IMR-90 (cell line): Measurements from ENCODE around the gene C5AR1. TPM values are rescaled to one million over a fixed set of nuclear protein-coding genes. Genes with fewer than 3 reads are reported as not detected.

Source experiments
- ATAC-seq: fragments of 200-7000 bp; cut with Tn5 transposase; 2 replicates; pipeline ENCODE4 v1.9.1; 2020; ENCODE audit warnings: low read depth, mild to moderate bottlenecking, moderate library complexity
- BruUV-seq: library from RNA; stranded (reverse); fragments of 400-500 nt; replicated peaks from 2 replicates; lab custom pipeline; 2021; lab: Mats Ljungman, UMichigan
- CTCF ChIA-PET: fragments of 300-600 bp; formaldehyde crosslinking; extraction: SDS; loops from one replicate; lab custom pipeline; 2021; ENCODE audit warnings: antibody characterized with exemption; lab: Yijun Ruan, JAX
- POLR2A ChIA-PET: fragments of 300-600 bp; sonication (Branson Sonifier 250); formaldehyde crosslinking; loops from one replicate; lab custom pipeline; 2022; ENCODE audit warnings: antibody characterized with exemption; ENCODE audit not compliant: unreplicated experiment; lab: Charles Lee
- DNase-seq: peaks from one replicate; pipeline ENCODE4 v3.0.0; 2013
- H2AFZ ChIP-seq: replicated peaks from 2 replicates; pipeline ENCODE3; 2013; ENCODE audit warnings: low read length, mild to moderate bottlenecking; ENCODE audit not compliant: poor library complexity
- H2AK5ac ChIP-seq: 2 replicates; pipeline ENCODE4 v1.6.1; 2013; ENCODE audit warnings: low read depth, low read length, inconsistent platforms
- H2AK9ac ChIP-seq: replicated peaks from 2 replicates; pipeline ENCODE3; 2013; ENCODE audit warnings: mild to moderate bottlenecking, low read depth, low read length, moderate library complexity; ENCODE audit not compliant: poor library complexity
- H2BK120ac ChIP-seq: 2 replicates; pipeline ENCODE4 v1.6.1; 2013; ENCODE audit warnings: low read depth, low read length, inconsistent platforms
- H2BK15ac ChIP-seq: 3 replicates; pipeline ENCODE4 v1.6.1; 2013; ENCODE audit warnings: low read depth, low read length, inconsistent platforms
- H2BK20ac ChIP-seq: 2 replicates; pipeline ENCODE4 v1.6.1; 2013; ENCODE audit warnings: low read depth, mild to moderate bottlenecking, inconsistent platforms, low read length, moderate library complexity
- H2BK5ac ChIP-seq: 2 replicates; pipeline ENCODE4 v1.6.1; 2013; ENCODE audit warnings: mild to moderate bottlenecking, low read depth, low read length, inconsistent platforms; ENCODE audit not compliant: poor library complexity, severe bottlenecking
- H3K14ac ChIP-seq: replicated peaks from 2 replicates; pipeline ENCODE4 v1.6.1; 2013; ENCODE audit warnings: low read depth, low read length, inconsistent platforms
- H3K18ac ChIP-seq: 2 replicates; pipeline ENCODE4 v1.6.1; 2013; ENCODE audit warnings: low read depth, low read length, control low read depth
- H3K23ac ChIP-seq: 2 replicates; pipeline ENCODE4 v1.6.1; 2013; ENCODE audit warnings: low read depth, low read length, inconsistent platforms
- H3K27ac ChIP-seq: 2 replicates; pipeline ENCODE4 v1.5.1; 2013; ENCODE audit warnings: mild to moderate bottlenecking, control low read depth, low read length; ENCODE audit not compliant: insufficient read depth
- H3K27me3 ChIP-seq: 2 replicates; pipeline ENCODE4 v1.6.1; 2013; ENCODE audit warnings: low read length; ENCODE audit not compliant: control insufficient read depth, insufficient read depth
- H3K36me3 ChIP-seq: 2 replicates; pipeline ENCODE4 v1.6.1; 2013; ENCODE audit warnings: low read length, mixed read lengths; ENCODE audit not compliant: control insufficient read depth, insufficient read depth
- H3K4ac ChIP-seq: 2 replicates; pipeline ENCODE4 v1.6.1; 2013; ENCODE audit warnings: low read depth, low read length, inconsistent platforms
- H3K4me1 ChIP-seq: 2 replicates; pipeline ENCODE4 v1.6.1; 2013; ENCODE audit warnings: low read length, mixed read lengths; ENCODE audit not compliant: control insufficient read depth, insufficient read depth
- H3K4me2 ChIP-seq: 2 replicates; pipeline ENCODE4 v1.6.1; 2013; ENCODE audit warnings: low read depth, mild to moderate bottlenecking, control low read depth, low read length, moderate library complexity
- H3K4me3 ChIP-seq: 2 replicates; pipeline ENCODE4 v1.5.1; 2013; ENCODE audit warnings: low read depth, mild to moderate bottlenecking, control low read depth, low read length, moderate library complexity; ENCODE audit not compliant: insufficient read depth
- H3K56ac ChIP-seq: 2 replicates; pipeline ENCODE4 v1.6.1; 2013; ENCODE audit warnings: low read length, inconsistent platforms; ENCODE audit not compliant: insufficient read depth; ENCODE audit errors: extremely low read depth
- H3K79me1 ChIP-seq, 2 experiments: 2 replicates each; pipeline ENCODE4 v1.6.1; 2013; ENCODE audit warnings: low read length in 2 of 2, inconsistent platforms in 1 of 2, low read depth in 1 of 2
- H3K9ac ChIP-seq: 2 replicates; pipeline ENCODE4 v1.6.1; 2013; ENCODE audit warnings: low read depth, low read length, control low read depth
- H3K9me1 ChIP-seq: 2 replicates; pipeline ENCODE4 v1.6.1; 2013; ENCODE audit warnings: low read length, inconsistent platforms; ENCODE audit not compliant: insufficient read depth
- H3K9me3 ChIP-seq: 2 replicates; pipeline ENCODE4 v1.6.1; 2013; ENCODE audit warnings: low read length; ENCODE audit not compliant: control insufficient read depth, insufficient read depth
- H4K20me1 ChIP-seq: 2 replicates; pipeline ENCODE4 v1.6.1; 2013; ENCODE audit warnings: low read length, inconsistent platforms; ENCODE audit not compliant: insufficient read depth
- H4K5ac ChIP-seq: 2 replicates; pipeline ENCODE4 v1.6.1; 2013; ENCODE audit warnings: mild to moderate bottlenecking, low read depth, low read length, control low read depth
- H4K8ac ChIP-seq, 2 experiments: 2 replicates each; pipeline ENCODE4 v1.6.1; 2013; ENCODE audit warnings: low read depth in 2 of 2, low read length in 2 of 2, control low read depth in 1 of 2, inconsistent platforms in 1 of 2
- H4K91ac ChIP-seq: 2 replicates; pipeline ENCODE4 v1.6.1; 2013; ENCODE audit warnings: low read depth, low read length, inconsistent platforms; ENCODE audit not compliant: insufficient read depth
- RCOR1 ChIP-seq: IDR thresholded peaks from 2 replicates; pipeline ENCODE4 v1.6.1; 2012; ENCODE audit warnings: mild to moderate bottlenecking, low read length, improper control_type of control experiment; ENCODE audit not compliant: insufficient replicate concordance
- SMC3 ChIP-seq: fragments of 150-350 bp; IDR thresholded peaks from 2 replicates; pipeline ENCODE4 v1.6.1; 2016; ENCODE audit warnings: low read depth, mild to moderate bottlenecking, antibody characterized with exemption, low read length, moderate library complexity
- WGBS, 2 experiments: methylation state at CpG; one replicate each; pipeline versions ENCODE4 v1.1.5 to v1.1.7; 2013; ENCODE audit warnings: missing lambda C conversion rate in 2 of 2; ENCODE audit not compliant: insufficient read length in 1 of 2; ENCODE audit errors: extremely low coverage in 2 of 2; 5-methylcytosine and 5-hydroxymethylcytosine counted together
- dilution Hi-C: fragments of 300-500 bp; cut with HindIII; formaldehyde crosslinking; loops from one replicate; pipeline ENCODE4 v1.14.3; 2018; ENCODE audit warnings: low sequenced_read_pairs; ENCODE audit not compliant: unreplicated experiment
- in situ Hi-C: fragments of 300-500 bp; cut with MboI; formaldehyde crosslinking; loops from 3 replicates; pipeline ENCODE4 v1.14.3; 2019; ENCODE audit warnings: low sequenced_read_pairs, inconsistent platforms, mixed read lengths
- intact Hi-C: fragments of 100-400 bp; cut with micrococcal nuclease; formaldehyde crosslinking; loops from 2 replicates; pipeline ENCODE4 v1.10.0; 2022
- polyA plus RNA-seq, 3 experiments: library from polyadenylated mRNA; depleted of rRNA; stranded (reverse); fragments of >200 nt; gene quantifications; 2 replicates each; pipeline ENCODE4 v1.2.3, GENCODE V29; 2012; ENCODE audit warnings: low replicate concordance in 1 of 3
- total RNA-seq: library from RNA; depleted of rRNA; stranded (reverse); fragments of >200 nt; gene quantifications from 2 replicates; pipeline ENCODE4 v1.2.3, GENCODE V29; 2012

Gene C5AR1
- total and polyA plus RNA-seq, 2 of the 4 experiments (the other 2 are of a cell fraction) = under 0.01 to 1.0 TPM

GRCh38 chr19:47324502-47324901, 14.8 kb downstream of the C5AR1 start:
- H2AK9ac ChIP-seq = no peak overlapping the region
- in situ Hi-C loops (no loop called here), dilution Hi-C loops (no loop called here), intact Hi-C loops (no loop called here)
- H4K91ac ChIP-seq = no peak overlapping the region
- H4K8ac ChIP-seq = no peak overlapping the region
- no peak for TF ChIP-seq RCOR1
- no peak for TF ChIP-seq SMC3
- ChIA-PET CTCF (interaction anchor here (1.0 kb wide), 1 partner anchor 24 kb away, joined by 3 read pairs; the partner anchor contains the start of gene DHX34), POLR2A (no interaction called here)
- no peak overlapping the region for H3K4me3 ChIP-seq
- H3K9ac ChIP-seq = no peak overlapping the region
- peaks cover 8% of the 10 kb centered on the region for H3K27me3 ChIP-seq
- no peak overlapping the region for H3K23ac ChIP-seq
- no peak overlapping the region for H3K27ac ChIP-seq
- 60% methylated on average over 1 of the region's 9 CpGs; no CpG with 5 or more reads in 1 of the 2 experiments for WGBS, 2 experiments
- ATAC-seq (no peak), DNase-seq (no peak)
- no peak overlapping the region for H3K4ac ChIP-seq
- H2BK20ac ChIP-seq = no peak overlapping the region
- H3K9me3 ChIP-seq = peaks cover 2% of the 10 kb centered on the region
- no TSS peak for BruUV-seq
- H3K18ac ChIP-seq = no peak overlapping the region
- H4K20me1 ChIP-seq = no peaks in the 10 kb centered on the region
- H3K4me2 ChIP-seq = no peak overlapping the region
- no peak overlapping the region for H2BK120ac ChIP-seq
- H2AK5ac ChIP-seq = no peak overlapping the region
- no peaks in the 10 kb centered on the region for H3K4me1 ChIP-seq
- H3K36me3 ChIP-seq = no peaks in the 10 kb centered on the region
- no peak overlapping the region for H2BK5ac ChIP-seq
- H2AFZ ChIP-seq = peak overlapping the region; percentile 5
- no peak overlapping the region for H3K14ac ChIP-seq
- no peaks in the 10 kb centered on the region for H3K79me1 ChIP-seq
- H3K56ac ChIP-seq = no peak overlapping the region
- H4K5ac ChIP-seq = no peak overlapping the region
- H3K9me1 ChIP-seq = 0 out of 2 replicates have a peak, but pooled peaks cover 3% of the 10 kb centered on the region
- H2BK15ac ChIP-seq = no peak overlapping the region
